ENCODE measurements around the gene LRRC75A. TPM values are rescaled to one million over a fixed set of nuclear protein-coding genes. Genes with fewer than 3 reads are reported as not detected.

The LRRC75A gene
- total RNA-seq, 1 donor from 2014 or later, result 1.4 TPM

DNA sequence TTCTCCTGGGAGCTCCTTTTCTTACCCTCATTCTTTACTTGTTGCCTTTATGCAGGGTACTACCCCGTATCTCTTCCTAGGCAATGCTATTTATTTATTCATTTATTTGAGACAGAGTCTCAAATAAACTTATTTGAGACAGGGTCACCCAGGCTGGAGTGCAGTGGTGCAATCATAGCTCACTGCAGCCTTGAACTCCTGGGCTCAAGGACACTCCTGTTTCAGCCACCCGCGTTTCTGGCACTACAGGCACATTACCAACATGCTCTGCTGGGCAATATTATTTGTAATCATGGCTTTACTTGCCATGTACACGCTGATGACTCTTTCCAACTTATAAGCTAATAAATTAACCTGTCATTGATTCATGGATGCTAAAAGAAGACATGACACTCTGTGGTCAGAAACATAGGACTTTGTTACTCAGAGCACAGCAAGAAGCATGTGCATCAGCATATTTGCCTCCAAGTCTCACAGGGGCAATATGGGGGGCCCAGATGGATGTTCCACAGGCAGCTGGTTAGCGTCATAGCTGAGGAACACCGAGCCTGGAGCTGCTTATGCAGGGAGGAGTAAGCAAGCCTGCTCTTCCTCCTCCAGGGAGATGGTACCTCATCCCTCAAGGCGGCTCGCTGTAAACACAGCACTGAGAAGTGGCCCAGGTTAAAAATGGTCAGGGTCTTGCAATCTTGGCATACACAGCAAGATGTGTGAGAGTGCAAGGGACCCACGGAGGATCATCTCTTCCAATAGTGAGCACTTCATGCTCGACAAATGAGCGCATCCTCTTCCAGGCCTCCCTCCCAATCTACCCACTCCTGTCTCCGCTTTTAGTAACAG lies 4.2 kb upstream of the LRRC75A start:
- no peak for DNase-seq (ENCODE audit: low spot score)
- intact Hi-C loops (cut with DNase I), result no loop called here

GRCh38 chr17:16495561-16495960 lies 3.6 kb upstream of the LRRC75A start:
- no peak for DNase-seq (ENCODE audit: low spot score)

GRCh38 chr17:16494059-16494458 lies 2.1 kb upstream of the LRRC75A start:
- intact Hi-C loops (cut with DNase I), result no loop called here
- DNase-seq (ENCODE audit: low spot score), result no peak

More at GRCh38 chr17:16495561-16495960, 3.6 kb upstream of the LRRC75A start:
- intact Hi-C loops (cut with DNase I), result no loop called here

GRCh38 chr17:16493531-16494046 lies 1.6 kb upstream of the LRRC75A start:
- DNase-seq (ENCODE audit: low spot score), result no peak
- intact Hi-C loops (cut with DNase I), result no loop called here

DNA sequence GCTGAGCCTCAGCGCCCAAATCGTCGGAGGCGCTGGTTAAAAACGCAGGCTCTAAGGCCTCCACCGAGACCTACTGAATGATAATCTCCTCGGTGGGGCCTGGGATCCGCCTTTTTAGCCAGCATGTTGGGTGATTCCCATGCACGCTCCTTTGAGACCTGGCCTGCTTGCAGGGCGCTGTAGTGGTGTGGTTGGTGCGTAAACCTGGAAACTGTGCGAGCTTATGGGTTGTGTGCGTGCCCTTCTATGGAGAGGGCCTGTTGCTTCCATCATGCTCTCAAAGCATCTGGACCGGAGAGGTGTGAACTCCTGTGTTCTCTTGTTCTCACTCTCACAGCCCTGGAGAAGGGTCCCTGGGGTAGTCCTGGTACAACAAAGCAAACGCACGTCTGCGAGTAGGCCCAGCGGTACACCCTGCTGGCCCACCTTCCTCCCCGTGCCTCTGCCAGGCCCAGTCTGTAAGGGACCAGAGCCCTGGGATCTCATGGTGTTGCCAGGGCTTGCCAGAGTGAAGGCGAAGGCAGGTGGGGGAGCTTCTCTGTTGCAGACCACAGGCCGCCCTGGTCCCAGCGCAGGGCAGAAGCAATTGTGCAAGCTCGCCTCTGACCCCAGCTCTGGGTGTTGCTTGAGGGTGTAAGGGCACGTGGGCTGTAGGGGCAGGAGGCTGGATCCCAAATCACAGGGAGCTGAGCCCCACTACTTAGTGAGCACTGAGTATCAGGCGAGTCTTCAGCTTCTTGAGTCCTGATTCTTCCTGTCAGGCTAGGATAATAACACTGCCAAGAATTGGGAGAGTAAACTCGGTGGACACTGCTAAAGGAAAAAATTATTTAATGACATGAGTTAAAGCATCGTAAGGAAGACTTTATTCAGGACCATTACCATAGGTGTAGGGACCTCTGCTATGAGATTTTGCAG lies 879 bp upstream of the LRRC75A start:
- no peak for DNase-seq (ENCODE audit: low spot score)
- intact Hi-C loops (cut with DNase I), result no loop called here

DNA sequence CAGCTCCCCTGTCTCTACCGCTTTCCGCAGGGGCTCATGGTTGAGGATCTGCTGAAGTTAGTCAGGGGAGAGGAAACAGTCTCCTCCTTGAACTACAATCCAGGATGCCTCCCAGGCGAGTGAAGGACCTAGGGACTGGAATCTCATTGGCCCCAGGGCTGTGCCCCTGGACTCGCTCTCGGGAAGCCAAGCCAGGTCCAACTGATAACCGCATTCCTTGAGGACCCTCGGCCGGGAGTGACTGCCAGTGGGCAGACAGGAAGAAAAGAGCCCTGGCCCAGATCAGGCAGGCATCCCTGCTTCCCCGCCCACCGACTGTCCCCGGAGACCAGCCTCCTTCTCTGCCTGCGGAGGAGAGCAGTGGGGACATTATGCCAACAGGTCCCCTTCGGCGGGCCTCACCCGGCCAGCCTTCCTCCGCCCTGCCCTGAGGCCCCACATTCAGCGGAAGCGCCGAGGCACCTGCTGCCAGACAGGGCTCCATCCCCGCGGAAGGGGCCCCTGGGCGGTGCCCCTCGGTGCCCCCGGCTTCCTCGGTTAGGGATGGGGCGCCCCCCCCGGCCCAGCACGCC lies 776 bp downstream of the LRRC75A start:
- no peak for DNase-seq (ENCODE audit: low spot score)
- intact Hi-C loops (cut with DNase I), result no loop called here

DNA sequence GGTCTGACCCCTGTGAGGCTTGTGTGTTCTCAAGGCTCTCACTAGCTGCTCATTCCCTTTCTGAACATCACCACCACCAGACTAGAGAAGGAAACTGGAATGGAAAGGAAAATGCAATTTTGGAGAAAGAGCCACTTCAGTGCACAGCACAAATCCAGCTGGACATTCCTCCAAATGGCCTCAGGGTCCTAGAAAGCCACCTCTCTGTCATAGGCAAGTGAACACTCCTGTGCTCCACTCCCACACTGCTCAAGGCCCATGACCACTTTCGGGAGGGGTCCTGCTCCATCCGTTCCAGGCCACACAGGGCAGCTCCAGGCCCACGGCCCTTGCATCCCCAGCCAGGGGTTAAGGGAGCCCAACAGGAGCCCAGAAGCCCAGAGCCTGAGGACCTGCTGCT lies 2.6 kb downstream of the LRRC75A start:
- intact Hi-C loops (cut with DNase I), result no loop called here
- DNase-seq (ENCODE audit: low spot score), result no peak

DNA sequence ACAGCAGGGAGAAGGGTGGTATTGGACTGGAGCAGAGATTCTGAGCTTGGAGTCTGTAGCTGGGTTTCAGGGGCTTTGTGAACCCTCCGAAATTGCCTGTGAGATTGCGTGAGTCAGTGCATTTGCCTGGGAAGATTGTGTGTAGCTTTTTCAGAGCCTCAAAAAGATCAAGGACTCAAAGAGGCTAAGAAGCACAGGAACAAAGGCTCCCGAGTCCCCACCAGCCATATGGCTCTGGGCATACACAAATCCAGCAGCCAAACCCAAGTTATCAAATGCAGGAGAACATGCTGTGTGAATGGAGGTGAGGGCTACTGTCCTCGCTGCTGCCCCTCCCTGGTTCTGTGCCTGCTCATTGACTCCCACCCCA lies 3.0 kb downstream of the LRRC75A start:
- no peak for DNase-seq (ENCODE audit: low spot score)
- intact Hi-C loops (cut with DNase I), result no loop called here

DNA sequence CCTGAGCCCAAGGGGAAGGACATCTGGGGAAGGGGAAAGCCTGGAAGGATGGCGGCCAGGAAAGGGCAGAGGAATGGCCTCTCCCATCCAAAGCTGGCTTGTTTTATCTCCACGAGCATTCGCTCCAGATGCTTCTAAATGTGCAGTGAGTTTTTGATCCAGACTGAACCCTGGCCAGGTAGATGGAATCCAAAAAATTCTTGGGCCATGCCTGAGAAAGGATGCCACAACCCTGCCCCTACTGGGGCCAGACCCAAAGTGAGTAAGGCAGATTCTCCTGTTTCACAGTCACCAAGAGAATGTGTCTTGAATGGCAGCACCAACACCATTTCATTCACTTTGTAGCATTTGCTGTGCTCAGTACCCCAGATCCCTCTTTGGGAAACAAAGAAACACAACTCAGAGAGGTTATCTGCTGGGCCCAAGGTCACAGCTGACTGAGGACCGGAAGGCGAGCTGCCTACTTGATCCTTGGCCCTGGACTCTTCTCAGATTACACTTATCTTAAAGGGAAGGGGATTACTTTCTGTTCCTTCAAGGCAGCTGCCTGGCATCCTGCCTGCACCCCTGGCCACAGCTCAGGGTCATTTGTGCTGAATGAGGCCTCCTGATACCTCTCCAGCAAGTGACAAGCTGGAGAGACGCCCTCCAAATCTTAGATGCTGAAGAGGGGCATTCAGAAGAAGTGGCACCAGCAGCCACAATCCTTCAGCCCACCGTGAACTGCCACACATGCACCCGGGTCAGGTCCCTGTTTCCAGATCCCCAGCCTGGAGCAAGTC lies 3.6 kb downstream of the LRRC75A start:
- intact Hi-C loops (cut with DNase I), result no loop called here
- no peak for DNase-seq (ENCODE audit: low spot score)

DNA sequence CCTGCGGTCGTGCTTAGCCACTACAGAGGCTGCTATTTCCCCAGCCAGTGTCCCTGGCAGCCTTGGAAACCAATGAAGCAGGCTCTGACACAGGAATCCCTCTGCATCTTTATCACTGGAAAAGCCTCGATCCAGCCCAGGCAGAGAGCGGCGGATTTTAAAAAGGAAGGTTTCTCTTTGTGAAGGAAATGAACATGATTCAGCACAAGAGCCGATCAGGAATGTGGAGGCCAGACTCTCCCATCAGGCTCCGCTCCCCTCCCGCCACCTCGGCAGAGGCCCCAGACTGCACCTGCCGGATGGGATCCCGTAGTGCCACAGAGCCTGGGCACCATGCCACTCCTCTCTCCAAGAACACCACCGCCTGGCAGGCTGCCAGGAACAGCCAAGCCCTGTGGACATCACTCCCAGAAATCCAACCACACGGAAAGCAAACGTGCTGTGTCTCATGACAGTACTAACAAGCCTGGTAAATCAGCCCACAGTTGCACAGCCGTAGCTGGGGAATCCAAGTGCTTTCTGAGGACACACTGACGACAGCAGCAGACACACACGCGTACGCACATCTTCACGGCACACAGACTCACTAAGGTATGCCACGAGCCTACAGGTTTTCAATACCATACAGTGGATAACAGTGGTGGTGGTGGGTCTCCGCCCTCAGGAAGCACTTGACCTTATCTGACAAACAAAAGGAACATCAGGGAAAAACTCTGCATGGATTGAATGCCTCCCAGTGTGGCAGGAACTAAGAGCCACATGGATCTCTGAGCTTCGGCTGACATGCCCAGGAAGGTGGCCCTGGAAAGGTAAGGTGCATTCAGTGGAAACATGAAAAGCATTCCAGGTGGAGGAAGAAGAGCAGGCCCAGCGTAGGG lies 5.4 kb downstream of the LRRC75A start:
- intact Hi-C loops (cut with DNase I), result no loop called here

DNA sequence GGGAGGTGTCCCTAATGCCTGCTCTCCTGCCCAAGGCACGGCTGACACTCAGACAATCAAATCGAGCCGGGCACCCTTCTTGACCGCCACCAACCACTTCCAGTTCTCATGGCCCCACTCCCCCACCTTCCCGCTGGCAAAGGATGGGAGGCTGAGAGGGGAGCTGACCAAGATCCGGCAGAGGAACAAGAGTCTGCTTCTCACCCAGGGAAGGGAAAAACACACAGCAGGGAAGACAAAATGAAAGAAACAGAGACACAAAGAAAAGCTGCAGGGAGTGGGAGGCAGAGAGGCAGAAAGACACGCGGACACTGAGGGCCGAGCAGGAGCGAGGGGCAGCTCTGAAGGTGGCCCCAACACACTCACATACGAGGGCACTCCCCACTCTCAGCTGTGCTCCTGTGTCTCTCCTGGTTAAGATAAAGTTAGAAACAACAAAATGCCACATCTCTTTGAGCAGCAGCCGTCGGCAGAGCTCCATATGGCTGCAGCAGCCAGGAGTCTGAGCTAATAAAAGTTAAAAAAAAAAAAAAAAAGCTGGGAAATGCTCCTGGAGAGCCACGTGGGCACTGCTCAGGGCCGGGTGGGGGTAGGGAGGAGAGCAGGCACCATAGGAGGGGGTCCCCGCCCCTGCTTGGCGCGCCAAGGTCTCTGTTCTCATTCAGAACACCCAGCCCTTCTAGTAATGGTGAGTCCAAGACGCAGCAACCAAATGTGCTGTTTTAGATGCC lies 7.4 kb downstream of the LRRC75A start:
- intact Hi-C loops (cut with DNase I), result no loop called here
- DNase-seq (ENCODE audit: low spot score), result no peak

More for the DNA sequence above, 5.4 kb downstream of the LRRC75A start:
- peak; percentile 87 for DNase-seq (ENCODE audit: low spot score)

DNA sequence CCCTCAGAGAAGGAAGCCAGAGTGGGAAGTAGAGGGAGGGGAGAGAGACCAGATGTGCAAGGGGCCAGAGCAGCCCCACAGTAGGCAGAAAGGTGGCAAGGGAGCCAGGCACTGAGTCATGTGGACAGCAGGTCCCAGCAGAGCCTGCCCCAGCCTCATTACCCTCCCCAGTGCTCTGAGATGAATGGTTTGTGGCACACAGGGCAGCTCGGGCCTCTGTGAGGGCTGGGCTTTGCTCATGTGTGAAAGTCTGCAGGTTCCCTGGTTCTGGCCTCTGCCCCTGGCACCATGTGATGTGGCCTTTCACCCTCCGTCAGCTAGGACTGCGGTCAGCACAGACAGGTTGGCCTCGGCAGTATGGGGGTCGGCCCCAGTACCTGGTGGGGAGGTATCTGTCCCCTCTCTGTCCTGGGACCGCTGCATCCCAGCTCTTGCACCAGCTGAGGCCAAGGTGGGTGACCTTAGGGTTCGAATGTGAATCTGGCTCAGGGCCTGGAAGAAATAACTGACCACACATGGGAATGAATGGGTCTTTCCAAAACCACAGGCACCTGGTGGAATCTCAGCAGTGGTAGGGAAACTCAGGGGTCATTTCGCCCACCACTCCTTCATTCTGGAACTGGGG lies 8.9 kb downstream of the LRRC75A start:
- no peak for DNase-seq (ENCODE audit: low spot score)
- intact Hi-C loops (cut with DNase I), result no loop called here

DNA sequence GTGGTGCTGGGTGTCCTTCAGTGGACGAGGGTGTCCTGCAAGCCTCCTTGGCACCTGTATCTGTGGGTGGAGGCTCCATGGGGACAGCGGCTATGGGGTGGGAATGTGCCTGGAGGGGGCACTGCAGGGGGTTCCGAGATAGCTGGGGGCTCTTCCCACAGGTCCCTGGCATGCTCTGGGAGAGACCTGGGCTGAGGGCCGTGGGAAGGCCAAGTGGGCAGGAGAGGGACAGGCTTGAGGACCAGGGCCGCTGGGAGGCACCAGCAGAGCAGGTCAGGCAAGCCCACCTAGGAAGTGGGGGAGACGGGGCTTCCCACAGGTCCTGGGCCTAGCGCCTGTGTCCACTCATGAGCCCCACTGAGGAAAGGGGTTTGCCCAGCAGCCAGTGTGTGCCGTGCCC lies 9.7 kb downstream of the LRRC75A start:
- intact Hi-C loops (cut with DNase I), result no loop called here
- no peak for DNase-seq (ENCODE audit: low spot score)

DNA sequence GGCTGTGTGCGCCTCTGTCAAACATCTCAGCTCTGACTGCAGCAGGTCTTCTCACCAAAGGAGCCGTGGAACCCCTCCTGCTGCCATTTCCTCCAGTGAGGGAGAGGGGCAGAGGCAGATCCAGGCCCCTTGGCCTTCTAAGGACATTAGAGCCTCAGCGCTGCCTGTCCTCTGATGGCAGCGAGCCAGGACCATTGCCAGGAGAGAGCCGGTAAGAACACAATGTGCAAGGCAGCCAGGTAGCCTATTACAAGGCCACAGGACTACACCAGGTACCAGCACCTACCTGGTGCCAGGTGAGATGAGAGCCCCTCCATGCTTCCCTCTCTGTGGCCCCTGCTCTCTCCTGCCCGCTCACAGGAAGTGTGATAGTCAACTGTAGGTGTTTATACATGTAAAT lies 11.0 kb downstream of the LRRC75A start:
- no peak for DNase-seq (ENCODE audit: low spot score)
- intact Hi-C loops (cut with DNase I), result no loop called here

DNA sequence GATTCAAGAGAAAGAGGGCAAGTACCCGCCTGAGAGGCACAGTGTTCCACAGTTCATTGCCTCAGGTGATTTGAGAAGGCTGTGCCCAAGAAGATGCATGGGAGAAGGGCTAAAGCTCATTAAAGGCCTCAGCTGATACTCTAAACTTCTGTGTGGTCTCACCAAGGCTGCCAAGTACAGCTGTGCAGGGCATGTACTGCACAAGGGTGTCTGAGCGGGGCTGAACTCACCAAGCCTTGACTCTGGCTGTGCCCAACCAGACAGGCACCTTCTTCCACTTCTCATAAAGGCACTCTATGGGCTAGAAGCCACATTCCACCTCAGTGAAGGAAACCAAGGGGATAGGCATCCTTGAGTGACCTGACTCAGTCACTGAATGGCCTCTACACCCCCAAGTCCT lies 12.7 kb downstream of the LRRC75A start:
- intact Hi-C loops (cut with DNase I), result no loop called here
- no peak for DNase-seq (ENCODE audit: low spot score)

DNA sequence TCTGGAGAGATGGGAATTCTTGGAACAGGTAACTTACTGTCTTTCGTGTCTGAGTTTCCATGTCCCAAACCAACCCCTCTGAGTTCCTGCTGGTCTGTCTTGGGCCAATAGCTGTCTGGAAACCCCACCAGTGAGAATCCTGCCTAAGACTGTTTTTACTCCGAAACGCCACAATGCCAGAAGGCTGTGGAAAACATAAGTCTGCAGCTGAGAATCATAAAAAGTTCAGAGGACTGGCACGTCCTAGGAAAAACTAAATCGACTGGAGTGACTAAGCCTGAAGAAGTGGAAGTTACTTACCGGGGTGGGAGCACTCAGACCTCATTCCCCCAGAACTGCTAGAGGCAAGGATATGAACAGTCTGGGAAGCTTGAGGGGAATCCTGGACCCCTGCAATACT lies 13.3 kb downstream of the LRRC75A start:
- DNase-seq (ENCODE audit: low spot score), result no peak
- intact Hi-C loops (cut with DNase I), result no loop called here

GRCh38 chr17:16477666-16478065 lies 14.3 kb downstream of the LRRC75A start:
- intact Hi-C loops (cut with DNase I), result no loop called here
- DNase-seq (ENCODE audit: low spot score), result no peak
